ENCODE results near the gene SERPINI2.

Gene SERPINI2

DNA sequence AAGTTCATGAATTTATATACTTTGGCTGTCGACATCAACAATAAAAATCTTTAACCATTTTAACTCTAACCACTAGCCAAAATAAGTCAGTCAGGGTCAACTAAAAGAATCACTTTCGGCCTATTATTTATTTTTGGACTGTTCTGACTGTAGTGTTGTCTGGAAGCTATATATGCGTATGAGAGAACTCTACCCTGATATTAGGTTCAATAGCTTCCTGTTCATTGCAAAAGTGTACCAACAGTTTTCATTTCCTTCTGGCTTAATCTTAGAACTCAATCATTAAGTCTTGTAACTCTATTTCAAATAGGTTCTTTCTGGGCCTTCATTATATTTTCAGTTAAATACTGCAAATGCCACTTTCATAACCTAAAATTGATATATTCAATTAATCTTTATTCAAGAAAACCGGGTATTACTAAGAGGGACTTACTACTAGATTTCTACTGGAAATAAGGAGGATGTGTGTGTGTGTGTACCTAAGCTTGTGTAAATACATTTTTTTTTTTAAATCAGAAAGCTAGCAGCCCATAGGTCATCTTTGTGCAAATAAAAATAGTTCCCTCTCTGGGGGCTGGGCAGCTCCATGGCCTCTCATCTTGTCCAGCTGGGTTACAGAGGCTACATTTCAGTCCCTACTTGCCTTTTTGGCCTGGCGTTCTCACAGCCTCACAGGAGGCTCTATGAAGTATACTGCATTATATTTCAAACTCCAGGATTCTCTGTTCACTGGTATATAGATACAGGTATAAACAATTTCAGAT, 5.8 kb downstream of the SERPINI2 start:
- TF ChIP-seq, protein P1, sequence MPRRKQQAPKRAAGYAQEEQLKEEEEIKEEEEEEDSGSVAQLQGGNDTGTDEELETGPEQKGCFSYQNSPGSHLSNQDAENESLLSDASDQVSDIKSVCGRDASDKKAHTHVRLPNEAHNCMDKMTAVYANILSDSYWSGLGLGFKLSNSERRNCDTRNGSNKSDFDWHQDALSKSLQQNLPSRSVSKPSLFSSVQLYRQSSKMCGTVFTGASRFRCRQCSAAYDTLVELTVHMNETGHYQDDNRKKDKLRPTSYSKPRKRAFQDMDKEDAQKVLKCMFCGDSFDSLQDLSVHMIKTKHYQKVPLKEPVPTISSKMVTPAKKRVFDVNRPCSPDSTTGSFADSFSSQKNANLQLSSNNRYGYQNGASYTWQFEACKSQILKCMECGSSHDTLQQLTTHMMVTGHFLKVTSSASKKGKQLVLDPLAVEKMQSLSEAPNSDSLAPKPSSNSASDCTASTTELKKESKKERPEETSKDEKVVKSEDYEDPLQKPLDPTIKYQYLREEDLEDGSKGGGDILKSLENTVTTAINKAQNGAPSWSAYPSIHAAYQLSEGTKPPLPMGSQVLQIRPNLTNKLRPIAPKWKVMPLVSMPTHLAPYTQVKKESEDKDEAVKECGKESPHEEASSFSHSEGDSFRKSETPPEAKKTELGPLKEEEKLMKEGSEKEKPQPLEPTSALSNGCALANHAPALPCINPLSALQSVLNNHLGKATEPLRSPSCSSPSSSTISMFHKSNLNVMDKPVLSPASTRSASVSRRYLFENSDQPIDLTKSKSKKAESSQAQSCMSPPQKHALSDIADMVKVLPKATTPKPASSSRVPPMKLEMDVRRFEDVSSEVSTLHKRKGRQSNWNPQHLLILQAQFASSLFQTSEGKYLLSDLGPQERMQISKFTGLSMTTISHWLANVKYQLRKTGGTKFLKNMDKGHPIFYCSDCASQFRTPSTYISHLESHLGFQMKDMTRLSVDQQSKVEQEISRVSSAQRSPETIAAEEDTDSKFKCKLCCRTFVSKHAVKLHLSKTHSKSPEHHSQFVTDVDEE (CRISPR knock-in tag; IDR thresholded peaks at IDR 0.05): no peak
- TF ChIP-seq, protein P2, sequence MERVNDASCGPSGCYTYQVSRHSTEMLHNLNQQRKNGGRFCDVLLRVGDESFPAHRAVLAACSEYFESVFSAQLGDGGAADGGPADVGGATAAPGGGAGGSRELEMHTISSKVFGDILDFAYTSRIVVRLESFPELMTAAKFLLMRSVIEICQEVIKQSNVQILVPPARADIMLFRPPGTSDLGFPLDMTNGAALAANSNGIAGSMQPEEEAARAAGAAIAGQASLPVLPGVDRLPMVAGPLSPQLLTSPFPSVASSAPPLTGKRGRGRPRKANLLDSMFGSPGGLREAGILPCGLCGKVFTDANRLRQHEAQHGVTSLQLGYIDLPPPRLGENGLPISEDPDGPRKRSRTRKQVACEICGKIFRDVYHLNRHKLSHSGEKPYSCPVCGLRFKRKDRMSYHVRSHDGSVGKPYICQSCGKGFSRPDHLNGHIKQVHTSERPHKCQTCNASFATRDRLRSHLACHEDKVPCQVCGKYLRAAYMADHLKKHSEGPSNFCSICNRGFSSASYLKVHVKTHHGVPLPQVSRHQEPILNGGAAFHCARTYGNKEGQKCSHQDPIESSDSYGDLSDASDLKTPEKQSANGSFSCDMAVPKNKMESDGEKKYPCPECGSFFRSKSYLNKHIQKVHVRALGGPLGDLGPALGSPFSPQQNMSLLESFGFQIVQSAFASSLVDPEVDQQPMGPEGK (CRISPR knock-in tag; IDR thresholded peaks at IDR 0.05; ENCODE audit: borderline replicate concordance): no peak
- TF ChIP-seq, protein P3, sequence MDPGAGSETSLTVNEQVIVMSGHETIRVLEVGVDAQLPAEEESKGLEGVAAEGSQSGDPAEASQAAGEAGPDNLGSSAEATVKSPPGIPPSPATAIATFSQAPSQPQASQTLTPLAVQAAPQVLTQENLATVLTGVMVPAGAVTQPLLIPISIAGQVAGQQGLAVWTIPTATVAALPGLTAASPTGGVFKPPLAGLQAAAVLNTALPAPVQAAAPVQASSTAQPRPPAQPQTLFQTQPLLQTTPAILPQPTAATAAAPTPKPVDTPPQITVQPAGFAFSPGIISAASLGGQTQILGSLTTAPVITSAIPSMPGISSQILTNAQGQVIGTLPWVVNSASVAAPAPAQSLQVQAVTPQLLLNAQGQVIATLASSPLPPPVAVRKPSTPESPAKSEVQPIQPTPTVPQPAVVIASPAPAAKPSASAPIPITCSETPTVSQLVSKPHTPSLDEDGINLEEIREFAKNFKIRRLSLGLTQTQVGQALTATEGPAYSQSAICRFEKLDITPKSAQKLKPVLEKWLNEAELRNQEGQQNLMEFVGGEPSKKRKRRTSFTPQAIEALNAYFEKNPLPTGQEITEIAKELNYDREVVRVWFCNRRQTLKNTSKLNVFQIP (CRISPR knock-in tag; IDR thresholded peaks at IDR 0.05; ENCODE audit: borderline replicate concordance, low read depth): no peak
- TF ChIP-seq RARB (CRISPR knock-in tag; IDR thresholded peaks at IDR 0.05) (no peak), ZNF8 (CRISPR knock-in tag; IDR thresholded peaks at IDR 0.05) (no peak)
- no peak for ATAC-seq

DNA sequence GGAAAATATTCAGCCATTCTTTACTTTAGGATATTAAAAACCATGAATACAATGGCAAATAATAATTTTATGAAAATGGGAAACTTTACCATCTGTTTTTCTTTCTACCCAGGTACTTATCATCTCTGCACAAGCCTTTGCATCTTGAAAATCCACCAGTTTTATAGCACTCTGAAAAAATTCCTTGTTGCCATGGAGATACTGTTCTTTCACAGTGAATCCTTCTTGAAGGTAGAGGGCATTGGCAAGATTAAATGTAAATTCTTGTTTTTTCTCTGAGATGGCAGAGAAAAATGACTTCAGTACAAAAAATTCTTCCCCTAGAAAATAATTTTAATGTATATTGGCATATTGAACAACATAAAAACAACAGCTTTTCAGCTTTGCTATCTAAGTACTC, 6.9 kb downstream of the SERPINI2 start:
- TF ChIP-seq ZFP3 (CRISPR knock-in tag; IDR thresholded peaks at IDR 0.05) (no peak), GLIS3 (CRISPR knock-in tag; IDR thresholded peaks at IDR 0.05) (no peak)
- no peak for ATAC-seq

DNA sequence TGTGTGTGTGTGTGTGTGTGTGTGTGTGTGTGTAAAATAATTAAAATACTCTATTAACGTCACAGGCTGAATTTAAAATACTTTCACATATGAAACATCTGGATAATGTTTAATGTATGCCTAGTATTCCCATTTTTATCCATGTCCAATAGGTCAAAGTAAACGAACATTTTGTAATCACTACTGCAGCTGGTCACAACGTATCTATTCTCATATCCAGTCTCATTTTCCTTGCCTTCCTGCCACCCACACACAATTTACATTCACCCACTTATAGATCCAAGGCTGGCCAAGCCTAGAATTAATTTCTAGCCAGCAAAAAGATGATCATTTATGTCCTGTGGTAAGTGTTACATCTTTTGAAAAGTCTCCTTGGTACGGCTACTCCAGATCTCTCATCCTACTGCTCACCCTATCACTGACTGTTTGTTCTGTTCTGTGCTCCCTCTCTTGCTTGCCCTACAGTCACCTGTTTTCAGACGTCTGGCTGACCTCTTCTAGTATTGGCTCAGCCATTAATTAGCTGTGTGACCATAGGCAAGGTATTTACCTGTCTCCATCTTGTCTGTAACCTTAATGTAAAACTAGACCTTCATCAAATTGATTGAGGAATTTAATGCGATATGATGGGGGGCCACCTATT, 17.6 kb downstream of the SERPINI2 start:
- no peak for TF ChIP-seq ESRRG (CRISPR knock-in tag; IDR thresholded peaks at IDR 0.05)
- TF ChIP-seq ZC3H10 (CRISPR knock-in tag; IDR thresholded peaks at IDR 0.05): no peak
- TF ChIP-seq, protein P3 (CRISPR knock-in tag; IDR thresholded peaks at IDR 0.05; ENCODE audit: borderline replicate concordance, low read depth): no peak
- no peak for TF ChIP-seq ZNF8 (CRISPR knock-in tag; IDR thresholded peaks at IDR 0.05)
- no peak for TF ChIP-seq TOX (CRISPR knock-in tag; IDR thresholded peaks at IDR 0.05; ENCODE audit: borderline replicate concordance)
- TF ChIP-seq ZFP3 (CRISPR knock-in tag; IDR thresholded peaks at IDR 0.05): no peak
- TF ChIP-seq, protein P2 (CRISPR knock-in tag; IDR thresholded peaks at IDR 0.05; ENCODE audit: borderline replicate concordance): no peak
- no peak for TF ChIP-seq ZNF565 (CRISPR knock-in tag; conservative IDR thresholded peaks at IDR 0.05; ENCODE audit: low read depth)
- TF ChIP-seq SNAI2 (CRISPR knock-in tag; IDR thresholded peaks at IDR 0.05): no peak
- TF ChIP-seq, protein P4, sequence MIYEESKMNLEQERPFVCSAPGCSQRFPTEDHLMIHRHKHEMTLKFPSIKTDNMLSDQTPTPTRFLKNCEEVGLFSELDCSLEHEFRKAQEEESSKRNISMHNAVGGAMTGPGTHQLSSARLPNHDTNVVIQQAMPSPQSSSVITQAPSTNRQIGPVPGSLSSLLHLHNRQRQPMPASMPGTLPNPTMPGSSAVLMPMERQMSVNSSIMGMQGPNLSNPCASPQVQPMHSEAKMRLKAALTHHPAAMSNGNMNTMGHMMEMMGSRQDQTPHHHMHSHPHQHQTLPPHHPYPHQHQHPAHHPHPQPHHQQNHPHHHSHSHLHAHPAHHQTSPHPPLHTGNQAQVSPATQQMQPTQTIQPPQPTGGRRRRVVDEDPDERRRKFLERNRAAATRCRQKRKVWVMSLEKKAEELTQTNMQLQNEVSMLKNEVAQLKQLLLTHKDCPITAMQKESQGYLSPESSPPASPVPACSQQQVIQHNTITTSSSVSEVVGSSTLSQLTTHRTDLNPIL (CRISPR knock-in tag; IDR thresholded peaks at IDR 0.05; ENCODE audit: low read depth): no peak
- TF ChIP-seq ZFP30 (CRISPR knock-in tag; IDR thresholded peaks at IDR 0.05): no peak
- TF ChIP-seq OSR1 (CRISPR knock-in tag; IDR thresholded peaks at IDR 0.05): no peak
- TF ChIP-seq, protein P5, sequence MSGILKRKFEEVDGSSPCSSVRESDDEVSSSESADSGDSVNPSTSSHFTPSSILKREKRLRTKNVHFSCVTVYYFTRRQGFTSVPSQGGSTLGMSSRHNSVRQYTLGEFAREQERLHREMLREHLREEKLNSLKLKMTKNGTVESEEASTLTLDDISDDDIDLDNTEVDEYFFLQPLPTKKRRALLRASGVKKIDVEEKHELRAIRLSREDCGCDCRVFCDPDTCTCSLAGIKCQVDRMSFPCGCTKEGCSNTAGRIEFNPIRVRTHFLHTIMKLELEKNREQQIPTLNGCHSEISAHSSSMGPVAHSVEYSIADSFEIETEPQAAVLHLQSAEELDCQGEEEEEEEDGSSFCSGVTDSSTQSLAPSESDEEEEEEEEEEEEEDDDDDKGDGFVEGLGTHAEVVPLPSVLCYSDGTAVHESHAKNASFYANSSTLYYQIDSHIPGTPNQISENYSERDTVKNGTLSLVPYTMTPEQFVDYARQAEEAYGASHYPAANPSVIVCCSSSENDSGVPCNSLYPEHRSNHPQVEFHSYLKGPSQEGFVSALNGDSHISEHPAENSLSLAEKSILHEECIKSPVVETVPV (CRISPR knock-in tag; IDR thresholded peaks at IDR 0.05): no peak
- ATAC-seq: no peak

All from SK-N-SH treated with all-trans-retinoic acid at 6 μM for 48 hours (cell line).